Measurements from ENCODE around the gene PEX16. TPM values are rescaled to one million over a fixed set of nuclear protein-coding genes. Genes with fewer than 3 reads are reported as not detected.

PEX16 gene
- total and polyA plus RNA-seq, 9 of the 15 experiments (the other 6 are each of a cell fraction or from before 2014, with no cell fraction given), result 1.5 to 43.9 (median 14.6) TPM

DNA sequence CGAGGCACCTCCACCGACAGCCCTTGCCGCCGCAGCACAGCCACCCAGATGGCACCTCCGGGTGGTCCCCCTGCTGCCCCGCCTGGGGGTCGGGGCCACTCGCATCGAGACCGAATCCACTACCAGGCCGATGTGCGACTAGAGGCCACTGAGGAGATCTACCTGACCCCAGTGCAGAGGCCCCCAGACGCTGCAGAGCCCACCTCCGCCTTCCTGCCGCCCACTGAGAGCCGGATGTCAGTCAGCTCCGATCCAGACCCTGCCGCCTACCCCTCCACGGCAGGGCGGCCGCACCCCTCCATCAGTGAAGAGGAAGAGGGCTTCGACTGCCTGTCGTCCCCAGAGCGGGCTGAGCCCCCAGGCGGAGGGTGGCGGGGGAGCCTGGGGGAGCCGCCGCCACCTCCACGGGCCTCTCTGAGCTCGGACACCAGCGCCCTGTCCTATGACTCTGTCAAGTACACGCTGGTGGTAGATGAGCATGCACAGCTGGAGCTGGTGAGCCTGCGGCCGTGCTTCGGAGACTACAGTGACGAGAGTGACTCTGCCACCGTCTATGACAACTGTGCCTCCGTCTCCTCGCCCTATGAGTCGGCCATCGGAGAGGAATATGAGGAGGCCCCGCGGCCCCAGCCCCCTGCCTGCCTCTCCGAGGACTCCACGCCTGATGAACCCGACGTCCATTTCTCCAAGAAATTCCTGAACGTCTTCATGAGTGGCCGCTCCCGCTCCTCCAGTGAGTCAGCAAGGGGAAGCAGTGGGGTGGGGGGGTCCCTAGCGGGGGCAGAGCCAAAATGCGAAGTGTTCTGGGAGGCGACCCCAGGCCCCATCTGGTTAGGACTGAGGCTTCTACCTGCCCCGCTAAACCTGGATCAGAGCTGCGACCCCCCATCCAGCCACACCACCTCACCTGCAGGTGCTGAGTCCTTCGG is 15.0 kb downstream of the PEX16 start:
- no peaks in the 10 kb centered on the region for H3K79me2 ChIP-seq (ENCODE audit: control insufficient read depth, insufficient read depth, low read length)
- in situ Hi-C loops (cut with MboI) (no loop called here), intact Hi-C loops (cut with micrococcal nuclease) (no loop called here)
- no peak for DNase-seq (ENCODE audit: extremely low read depth in 1 of 4, low spot score in 3 of 4)
- H3K4me3 ChIP-seq, result no peak overlapping the region
- H3K9me1 ChIP-seq (ENCODE audit: control insufficient read depth, insufficient read depth, low read length), result peaks cover 3% of the 10 kb centered on the region
- H3K27me3 ChIP-seq (ENCODE audit: control insufficient read depth in 2 of 2, insufficient read depth in 2 of 2, low read length in 2 of 2), result no peaks in the 10 kb centered on the region; a peak in 1 of 5 replicates
- TF ChIP-seq, protein P1, sequence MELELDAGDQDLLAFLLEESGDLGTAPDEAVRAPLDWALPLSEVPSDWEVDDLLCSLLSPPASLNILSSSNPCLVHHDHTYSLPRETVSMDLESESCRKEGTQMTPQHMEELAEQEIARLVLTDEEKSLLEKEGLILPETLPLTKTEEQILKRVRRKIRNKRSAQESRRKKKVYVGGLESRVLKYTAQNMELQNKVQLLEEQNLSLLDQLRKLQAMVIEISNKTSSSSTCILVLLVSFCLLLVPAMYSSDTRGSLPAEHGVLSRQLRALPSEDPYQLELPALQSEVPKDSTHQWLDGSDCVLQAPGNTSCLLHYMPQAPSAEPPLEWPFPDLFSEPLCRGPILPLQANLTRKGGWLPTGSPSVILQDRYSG (tag; conservative IDR thresholded peaks at IDR 0.05; ENCODE audit: low read depth), result no peak
- TF ChIP-seq, protein P2, sequence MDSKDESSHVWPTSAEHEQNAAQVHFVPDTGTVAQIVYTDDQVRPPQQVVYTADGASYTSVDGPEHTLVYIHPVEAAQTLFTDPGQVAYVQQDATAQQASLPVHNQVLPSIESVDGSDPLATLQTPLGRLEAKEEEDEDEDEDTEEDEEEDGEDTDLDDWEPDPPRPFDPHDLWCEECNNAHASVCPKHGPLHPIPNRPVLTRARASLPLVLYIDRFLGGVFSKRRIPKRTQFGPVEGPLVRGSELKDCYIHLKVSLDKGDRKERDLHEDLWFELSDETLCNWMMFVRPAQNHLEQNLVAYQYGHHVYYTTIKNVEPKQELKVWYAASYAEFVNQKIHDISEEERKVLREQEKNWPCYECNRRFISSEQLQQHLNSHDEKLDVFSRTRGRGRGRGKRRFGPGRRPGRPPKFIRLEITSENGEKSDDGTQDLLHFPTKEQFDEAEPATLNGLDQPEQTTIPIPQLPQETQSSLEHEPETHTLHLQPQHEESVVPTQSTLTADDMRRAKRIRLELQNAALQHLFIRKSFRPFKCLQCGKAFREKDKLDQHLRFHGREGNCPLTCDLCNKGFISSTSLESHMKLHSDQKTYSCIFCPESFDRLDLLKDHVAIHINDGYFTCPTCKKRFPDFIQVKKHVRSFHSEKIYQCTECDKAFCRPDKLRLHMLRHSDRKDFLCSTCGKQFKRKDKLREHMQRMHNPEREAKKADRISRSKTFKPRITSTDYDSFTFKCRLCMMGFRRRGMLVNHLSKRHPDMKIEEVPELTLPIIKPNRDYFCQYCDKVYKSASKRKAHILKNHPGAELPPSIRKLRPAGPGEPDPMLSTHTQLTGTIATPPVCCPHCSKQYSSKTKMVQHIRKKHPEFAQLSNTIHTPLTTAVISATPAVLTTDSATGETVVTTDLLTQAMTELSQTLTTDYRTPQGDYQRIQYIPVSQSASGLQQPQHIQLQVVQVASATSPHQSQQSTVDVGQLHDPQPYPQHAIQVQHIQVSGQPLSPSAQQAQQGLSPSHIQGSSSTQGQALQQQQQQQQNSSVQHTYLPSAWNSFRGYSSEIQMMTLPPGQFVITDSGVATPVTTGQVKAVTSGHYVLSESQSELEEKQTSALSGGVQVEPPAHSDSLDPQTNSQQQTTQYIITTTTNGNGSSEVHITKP (IDR thresholded peaks at IDR 0.05; ENCODE audit: partially characterized antibody), result no peak
- TF ChIP-seq, protein P3, sequence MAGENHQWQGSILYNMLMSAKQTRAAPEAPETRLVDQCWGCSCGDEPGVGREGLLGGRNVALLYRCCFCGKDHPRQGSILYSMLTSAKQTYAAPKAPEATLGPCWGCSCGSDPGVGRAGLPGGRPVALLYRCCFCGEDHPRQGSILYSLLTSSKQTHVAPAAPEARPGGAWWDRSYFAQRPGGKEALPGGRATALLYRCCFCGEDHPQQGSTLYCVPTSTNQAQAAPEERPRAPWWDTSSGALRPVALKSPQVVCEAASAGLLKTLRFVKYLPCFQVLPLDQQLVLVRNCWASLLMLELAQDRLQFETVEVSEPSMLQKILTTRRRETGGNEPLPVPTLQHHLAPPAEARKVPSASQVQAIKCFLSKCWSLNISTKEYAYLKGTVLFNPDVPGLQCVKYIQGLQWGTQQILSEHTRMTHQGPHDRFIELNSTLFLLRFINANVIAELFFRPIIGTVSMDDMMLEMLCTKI (IDR thresholded peaks at IDR 0.05; ENCODE audit: partially characterized antibody), result no peak
- TF ChIP-seq SIRT6 (IDR thresholded peaks at IDR 0.05; ENCODE audit: low read depth, low read length) (no peak), POLR2G (IDR thresholded peaks at IDR 0.05; ENCODE audit: low read depth, low read length) (peak; percentile 32), NELFE (IDR thresholded peaks at IDR 0.05; ENCODE audit: insufficient read depth, insufficient read length) (no peak), EGR1 (conservative IDR thresholded peaks at IDR 0.05) (no peak)
- TF ChIP-seq, protein P4, sequence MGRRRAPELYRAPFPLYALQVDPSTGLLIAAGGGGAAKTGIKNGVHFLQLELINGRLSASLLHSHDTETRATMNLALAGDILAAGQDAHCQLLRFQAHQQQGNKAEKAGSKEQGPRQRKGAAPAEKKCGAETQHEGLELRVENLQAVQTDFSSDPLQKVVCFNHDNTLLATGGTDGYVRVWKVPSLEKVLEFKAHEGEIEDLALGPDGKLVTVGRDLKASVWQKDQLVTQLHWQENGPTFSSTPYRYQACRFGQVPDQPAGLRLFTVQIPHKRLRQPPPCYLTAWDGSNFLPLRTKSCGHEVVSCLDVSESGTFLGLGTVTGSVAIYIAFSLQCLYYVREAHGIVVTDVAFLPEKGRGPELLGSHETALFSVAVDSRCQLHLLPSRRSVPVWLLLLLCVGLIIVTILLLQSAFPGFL (CRISPR knock-in tag; IDR thresholded peaks at IDR 0.05), result no peak
- TF ChIP-seq, protein P5, sequence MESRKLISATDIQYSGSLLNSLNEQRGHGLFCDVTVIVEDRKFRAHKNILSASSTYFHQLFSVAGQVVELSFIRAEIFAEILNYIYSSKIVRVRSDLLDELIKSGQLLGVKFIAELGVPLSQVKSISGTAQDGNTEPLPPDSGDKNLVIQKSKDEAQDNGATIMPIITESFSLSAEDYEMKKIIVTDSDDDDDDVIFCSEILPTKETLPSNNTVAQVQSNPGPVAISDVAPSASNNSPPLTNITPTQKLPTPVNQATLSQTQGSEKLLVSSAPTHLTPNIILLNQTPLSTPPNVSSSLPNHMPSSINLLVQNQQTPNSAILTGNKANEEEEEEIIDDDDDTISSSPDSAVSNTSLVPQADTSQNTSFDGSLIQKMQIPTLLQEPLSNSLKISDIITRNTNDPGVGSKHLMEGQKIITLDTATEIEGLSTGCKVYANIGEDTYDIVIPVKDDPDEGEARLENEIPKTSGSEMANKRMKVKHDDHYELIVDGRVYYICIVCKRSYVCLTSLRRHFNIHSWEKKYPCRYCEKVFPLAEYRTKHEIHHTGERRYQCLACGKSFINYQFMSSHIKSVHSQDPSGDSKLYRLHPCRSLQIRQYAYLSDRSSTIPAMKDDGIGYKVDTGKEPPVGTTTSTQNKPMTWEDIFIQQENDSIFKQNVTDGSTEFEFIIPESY (CRISPR knock-in tag; IDR thresholded peaks at IDR 0.05), result 0 out of 2 replicates have a peak, but pooled peaks have one; percentile 23
- H3K27ac ChIP-seq (ENCODE audit: extremely low read depth, low read depth, low read length), result no peak overlapping the region
- 0 out of 2 replicates have a peak, but pooled peaks cover 7% of the 10 kb centered on the region for H4K20me1 ChIP-seq (replicated peaks; ENCODE audit: control insufficient read depth, insufficient read depth, low read length)
- no peak for FAIRE-seq
- no peak for ATAC-seq
- H3K4me1 ChIP-seq (replicated peaks in 1 of 2; ENCODE audit: control insufficient read depth in 2 of 2, insufficient read depth in 2 of 2, low read length in 2 of 2), result peaks cover 14 to 85% of the 10 kb centered on the region in 2 experiments
- no peaks in the 10 kb centered on the region for H3K36me3 ChIP-seq (ENCODE audit: control insufficient read depth, insufficient read depth, low read length)
- H3K9me3 ChIP-seq (replicated peaks; ENCODE audit: control insufficient read depth, insufficient read depth, low read depth, low read length), result no peaks in the 10 kb centered on the region
- BruUV-seq (replicated peaks), result no TSS peak
- no peak overlapping the region for H2AFZ ChIP-seq (ENCODE audit: low read depth, low read length)
- ChIA-PET POLR2A (interaction anchor here (1.1 kb wide), 1 partner anchor 10 kb away, joined by 6 read pairs; no protein-coding TSS in a partner anchor), CTCF (ENCODE audit: low intra/inter-chr PET ratio) (no interaction called here)
- no peak overlapping the region for H3K4me2 ChIP-seq (ENCODE audit: insufficient read depth, low read length)
- 88% methylated on average over 42 of the region's 56 CpGs for WGBS (ENCODE audit: insufficient coverage, low coverage, missing lambda C conversion rate)
- 0 out of 4 replicates have a peak overlapping the region, but pooled peaks of 1 of the 2 experiments have one; percentile 53 for H3K9ac ChIP-seq (ENCODE audit: insufficient read depth in 1 of 2, low read depth in 2 of 2, low read length in 2 of 2)

Measured in K562 (cell line).